Measurements from ENCODE around the gene FOXO1. TPM values are rescaled to one million over a fixed set of nuclear protein-coding genes. Genes with fewer than 3 reads are reported as not detected.

FOXO1 gene
- total RNA-seq, 2 experiments from 2014 or later = 26.9 to 28.1 TPM

DNA sequence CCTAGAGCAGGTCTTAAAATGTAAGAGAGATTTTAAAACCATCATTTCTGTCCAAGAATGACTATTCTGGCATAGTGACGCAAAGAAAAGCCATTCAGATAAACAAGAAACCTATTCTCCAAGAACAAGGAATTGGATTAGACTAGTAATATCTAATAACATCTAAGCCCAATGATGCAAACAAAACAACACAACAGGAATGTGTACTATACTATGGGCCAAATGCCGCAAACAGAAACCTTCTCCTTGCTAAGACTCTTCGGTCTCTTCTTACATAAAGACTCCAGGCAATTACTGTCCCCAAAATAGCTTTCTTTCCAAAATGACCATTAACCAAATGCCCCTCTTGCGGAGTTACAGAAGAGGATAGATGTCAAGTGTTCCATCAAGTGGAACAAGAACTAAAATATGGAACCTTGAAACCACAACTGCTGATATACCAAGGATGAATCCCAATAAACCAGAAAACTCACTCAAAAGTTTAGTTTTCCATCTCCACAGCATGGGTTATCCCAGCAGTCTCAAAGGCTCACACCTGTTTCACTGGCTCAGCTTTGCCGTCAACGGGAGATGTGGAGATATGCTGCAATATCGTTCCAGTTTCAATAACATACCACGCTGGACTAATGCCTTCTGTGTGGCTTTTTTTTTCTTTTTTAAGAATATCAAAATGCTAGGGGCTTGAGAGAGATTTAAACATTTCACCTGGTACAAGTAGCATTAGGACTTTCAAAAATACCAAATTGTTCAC is 76.2 kb downstream of the FOXO1 start:
- CTCF ChIA-PET = no interaction called here
- POLR2A ChIA-PET = no interaction called here

DNA sequence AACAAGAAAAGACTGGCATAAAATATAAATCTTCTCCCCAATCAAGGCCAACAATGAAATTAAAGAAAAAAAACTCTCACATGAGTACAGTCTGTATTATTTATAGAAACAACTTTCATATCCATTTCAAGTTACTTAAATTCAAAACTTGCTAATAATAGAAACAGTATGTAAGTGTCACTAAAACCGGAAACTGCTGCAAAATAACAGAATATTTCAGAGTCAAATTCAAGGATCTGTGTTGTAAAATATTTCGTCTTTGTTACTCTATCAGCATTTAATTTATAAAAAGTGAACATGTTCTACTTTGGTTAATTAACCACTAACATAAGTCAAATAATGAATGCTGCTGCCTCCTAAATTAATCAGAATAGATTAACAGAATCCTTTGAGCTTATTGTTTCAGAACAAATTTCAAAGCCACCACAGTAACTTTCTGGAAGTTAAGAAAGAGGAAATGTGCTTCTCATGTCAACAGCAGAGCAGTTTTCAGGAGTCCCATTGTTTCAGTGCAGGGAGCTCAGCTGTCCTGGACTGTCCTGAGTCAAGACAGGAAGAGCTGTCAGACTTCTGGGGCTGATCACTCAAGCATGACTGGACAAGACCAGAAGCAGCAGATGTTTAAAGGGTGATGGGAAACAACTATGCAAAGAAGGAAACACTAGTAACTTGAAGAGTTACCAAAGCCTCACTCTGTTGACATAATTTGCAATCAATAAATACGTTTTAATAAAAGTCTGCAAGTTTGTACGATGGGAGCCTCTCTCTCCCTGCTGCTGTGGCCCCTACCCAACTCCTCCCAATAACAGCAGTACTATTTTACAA is 76.9 kb downstream of the FOXO1 start:
- ChIA-PET POLR2A (no interaction called here), CTCF (no interaction called here)

DNA sequence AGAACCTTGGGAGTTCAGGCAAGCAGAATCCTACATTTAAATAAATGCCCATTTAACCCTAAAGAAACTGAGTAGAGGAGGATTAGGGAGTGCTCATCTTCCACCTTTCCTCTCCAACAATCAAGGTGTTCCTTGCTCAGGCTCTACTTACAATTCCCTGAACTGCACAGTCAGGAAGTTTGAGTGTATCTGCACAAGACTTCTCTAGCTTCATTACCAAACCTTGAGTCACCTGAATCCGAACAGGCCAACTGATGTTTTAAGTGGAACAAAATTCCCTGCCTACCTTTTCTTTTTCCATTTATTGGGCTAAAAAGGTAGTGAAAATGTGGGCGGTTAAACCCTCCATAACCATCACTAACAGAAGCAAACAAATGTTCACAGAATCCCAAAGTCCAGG is 78.3 kb downstream of the FOXO1 start:
- ChIA-PET POLR2A (no interaction called here), CTCF (no interaction called here)

DNA sequence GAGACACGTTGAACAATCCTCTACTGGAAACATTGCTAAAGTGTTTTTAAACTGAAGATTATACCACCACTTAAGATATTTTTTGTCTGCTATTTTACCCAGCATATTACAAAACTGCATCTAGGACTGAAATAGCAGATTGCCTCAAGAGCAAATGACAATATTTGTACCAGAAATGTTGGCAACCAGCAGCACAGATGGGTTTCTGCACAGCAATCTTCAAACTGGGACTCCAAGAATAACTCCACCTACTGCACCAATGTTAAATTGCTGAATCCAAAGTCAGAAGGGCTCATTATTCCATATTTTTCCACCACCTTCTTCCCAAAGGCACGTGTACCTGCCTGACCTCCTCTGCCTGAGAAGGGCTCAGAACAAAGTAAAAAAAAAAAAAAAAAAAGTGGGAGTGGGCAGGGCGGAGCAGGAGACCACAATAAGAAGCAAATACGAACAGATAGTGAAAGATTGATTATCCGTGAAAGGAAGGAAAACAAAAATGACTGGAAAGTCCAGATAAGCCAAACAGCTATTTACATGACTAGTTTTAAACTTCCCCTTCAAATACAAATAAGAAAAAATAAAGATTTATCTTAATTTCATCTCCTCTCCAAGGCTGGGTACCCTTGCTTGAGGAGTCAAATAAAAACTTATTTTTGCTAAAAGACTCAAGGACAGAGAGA is 79.4 kb downstream of the FOXO1 start:
- ChIA-PET POLR2A (no interaction called here), CTCF (interaction anchor here (0.7 kb wide), 1 partner anchor 60 kb away, joined by 3 read pairs; no protein-coding TSS in a partner anchor)

DNA sequence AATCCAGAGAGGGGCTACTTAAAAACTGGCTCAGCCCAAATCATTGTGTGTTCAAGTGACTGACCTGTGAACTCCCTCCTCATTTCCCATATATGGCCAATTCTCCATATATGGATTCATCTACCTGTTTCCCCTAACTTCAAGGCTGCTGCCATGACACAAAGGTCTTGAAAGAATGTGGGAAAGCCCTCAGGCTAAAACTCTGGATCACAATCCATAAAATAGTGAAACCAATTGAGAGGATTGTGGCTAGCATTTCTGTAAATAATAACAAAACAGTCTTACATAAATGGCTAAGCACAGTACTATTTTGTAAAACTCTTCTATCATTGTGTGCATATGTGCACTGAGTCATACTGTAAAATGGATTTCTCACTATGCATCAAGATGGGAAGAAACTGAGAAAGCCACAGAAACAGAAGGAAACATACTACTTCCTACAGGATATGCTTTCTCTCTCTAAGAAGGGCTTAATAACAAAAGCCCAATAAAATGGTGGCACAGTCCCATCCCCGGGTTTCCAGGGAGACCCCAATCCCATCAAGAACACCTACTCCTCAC is 80.5 kb downstream of the FOXO1 start:
- ChIA-PET CTCF (no interaction called here), POLR2A (no interaction called here)

DNA sequence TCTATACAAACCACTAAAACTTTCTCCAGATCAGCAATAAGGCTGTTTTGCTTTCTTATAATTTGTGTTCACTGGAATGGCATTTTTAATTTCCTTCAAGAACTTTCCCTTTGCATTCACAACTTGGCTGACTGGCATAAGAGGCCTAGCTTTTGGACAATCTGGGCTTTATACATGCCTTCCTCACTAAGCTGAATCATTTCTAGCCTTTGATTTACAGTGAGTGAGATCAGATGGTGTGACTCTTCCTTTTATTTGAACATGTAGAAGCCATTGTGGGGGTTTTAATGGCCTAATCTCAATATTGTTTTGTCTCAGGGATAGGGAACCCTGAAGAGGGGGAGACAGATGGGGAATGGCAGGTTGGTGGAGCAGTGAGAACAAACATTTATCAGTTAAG is 82.7 kb downstream of the FOXO1 start:
- ChIA-PET CTCF (interaction anchor here (0.6 to 1.0 kb wide), 2 partner anchors 13 to 16 kb away, joined by 3 read pairs; no protein-coding TSS in a partner anchor), POLR2A (no interaction called here)

DNA sequence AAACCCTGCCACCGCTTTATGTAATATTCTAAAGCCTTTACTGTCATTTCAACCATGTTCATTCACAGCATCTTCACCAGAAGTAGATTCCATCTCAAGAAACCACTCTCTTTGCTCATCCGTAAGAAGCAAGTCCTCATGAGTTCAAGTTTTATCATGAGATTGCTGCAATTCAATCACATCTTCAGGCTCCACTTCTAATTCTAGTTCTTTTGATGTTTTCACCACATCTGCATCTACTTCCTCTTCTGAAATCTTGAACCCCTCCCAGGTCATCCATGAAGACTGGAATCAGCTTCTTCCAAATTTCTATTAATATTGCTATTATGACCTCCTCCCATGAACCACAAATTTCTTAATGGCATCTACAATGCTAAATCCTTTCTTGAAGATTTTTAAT is 83.9 kb downstream of the FOXO1 start:
- ChIA-PET POLR2A (no interaction called here), CTCF (interaction anchor here (1.0 kb wide), 1 partner anchor 12 kb away, joined by 3 read pairs; no protein-coding TSS in a partner anchor)

DNA sequence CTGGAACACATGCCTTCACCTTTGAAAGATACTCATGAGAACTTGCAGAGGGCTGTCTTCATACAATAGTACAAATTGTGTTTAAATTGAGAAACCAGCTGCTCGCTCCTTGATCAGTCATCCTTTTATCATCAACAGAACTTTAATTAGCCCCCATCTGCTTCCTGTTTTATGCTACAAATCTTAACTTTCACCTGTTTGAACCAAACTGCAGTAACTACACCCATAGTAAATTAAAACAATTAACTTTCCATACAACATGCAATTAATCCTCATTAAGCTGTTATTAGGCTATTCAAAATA is 85.2 kb downstream of the FOXO1 start:
- POLR2A ChIA-PET = no interaction called here
- CTCF ChIA-PET = no interaction called here

DNA sequence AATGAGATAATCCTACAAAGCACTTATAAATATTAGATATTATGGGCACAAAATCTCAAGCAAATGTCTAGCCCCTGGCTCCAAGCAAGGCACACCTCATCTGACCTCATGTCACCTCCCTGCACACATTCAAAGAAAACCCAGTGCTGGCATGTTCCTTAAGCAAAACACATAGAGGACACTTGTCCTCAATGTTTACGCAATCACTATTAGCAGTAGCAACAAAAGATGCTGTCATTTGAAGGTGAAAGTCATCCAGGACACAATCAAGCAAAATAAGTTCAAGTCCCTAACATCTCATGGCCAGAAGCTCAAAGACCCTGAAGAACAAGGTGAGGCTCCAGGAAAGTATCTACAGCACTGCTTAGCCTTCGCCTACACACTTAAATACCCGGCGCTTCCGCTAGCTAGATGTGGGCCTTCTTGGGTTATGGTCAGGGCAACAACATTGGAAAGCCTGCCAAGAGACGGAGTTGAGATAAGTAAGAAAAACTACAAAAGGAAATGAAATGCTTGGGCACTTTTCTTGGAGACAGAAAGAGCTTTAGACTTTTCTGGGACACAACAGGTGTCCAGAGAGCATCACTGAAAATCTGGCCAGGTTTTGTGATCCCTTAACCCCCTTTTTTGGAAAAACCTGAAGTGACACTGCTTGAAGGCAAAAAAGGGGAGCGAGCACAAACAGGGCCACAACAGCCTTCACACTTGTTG is 85.7 kb downstream of the FOXO1 start:
- ChIA-PET CTCF (no interaction called here), POLR2A (no interaction called here)

DNA sequence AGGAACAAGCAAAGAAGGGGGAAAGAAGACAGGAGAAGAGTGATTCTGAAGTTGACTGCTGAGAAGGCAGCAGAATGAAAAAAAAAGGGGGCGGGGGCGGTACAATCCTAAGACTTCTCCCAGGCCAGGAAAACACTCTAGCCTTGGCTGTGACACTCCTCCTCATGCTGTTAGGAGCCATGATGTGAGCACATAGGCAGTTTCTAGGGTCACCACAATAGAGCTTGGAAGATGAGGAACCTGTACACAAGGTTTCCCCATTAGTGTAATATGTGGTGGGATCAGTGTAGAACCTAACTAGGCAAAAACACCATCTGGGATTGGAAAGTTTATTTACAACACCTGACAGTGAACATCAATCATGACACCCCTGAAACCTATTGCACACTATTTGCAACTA is 86.9 kb downstream of the FOXO1 start:
- POLR2A ChIA-PET = interaction anchor here (0.5 kb wide), 1 partner anchor 979 kb away, joined by 3 read pairs; no protein-coding TSS in a partner anchor
- CTCF ChIA-PET = no interaction called here

DNA sequence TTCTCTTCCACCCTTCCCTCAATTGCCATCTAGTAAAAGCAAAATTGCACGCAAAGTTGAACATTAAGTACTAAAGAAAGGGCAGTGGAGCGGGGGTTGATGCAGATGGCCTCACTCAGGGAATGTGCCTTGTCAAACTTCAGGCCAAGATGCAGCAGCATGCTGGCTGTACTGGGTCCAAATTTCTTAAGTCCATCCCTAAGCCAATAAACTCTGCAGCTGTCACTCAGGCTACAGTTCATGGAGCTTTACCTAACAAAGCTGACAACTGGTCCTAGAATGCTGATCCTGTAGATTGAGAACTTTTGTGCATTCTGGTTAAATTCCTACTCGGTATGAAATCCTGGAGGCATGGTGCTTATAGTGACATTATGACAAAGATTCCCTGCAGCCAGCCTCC is 88.4 kb downstream of the FOXO1 start:
- ChIA-PET CTCF (no interaction called here), POLR2A (no interaction called here)

DNA sequence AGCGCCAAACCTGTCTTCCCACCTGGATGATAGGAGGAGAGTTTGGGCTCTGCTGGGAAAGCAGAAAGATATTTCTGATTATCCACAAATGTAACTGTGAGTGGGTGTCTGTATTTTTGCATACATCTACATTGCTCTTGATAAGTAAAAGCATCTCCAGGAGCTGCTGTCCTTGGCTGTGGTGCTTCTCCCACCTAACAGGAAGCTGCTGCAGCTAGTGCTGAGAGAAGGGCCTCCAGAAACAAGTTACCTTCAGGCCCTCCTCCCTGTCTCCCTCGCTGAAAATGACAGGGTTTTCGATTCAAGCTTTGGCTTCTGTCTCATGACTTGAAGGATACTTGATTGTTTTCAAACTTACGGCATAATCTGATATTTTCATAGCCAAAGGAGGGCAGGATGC is 90.1 kb downstream of the FOXO1 start:
- ChIA-PET CTCF (interaction anchor here (1.1 kb wide), 1 partner anchor 19 kb away, joined by 4 read pairs; no protein-coding TSS in a partner anchor), POLR2A (no interaction called here)

DNA sequence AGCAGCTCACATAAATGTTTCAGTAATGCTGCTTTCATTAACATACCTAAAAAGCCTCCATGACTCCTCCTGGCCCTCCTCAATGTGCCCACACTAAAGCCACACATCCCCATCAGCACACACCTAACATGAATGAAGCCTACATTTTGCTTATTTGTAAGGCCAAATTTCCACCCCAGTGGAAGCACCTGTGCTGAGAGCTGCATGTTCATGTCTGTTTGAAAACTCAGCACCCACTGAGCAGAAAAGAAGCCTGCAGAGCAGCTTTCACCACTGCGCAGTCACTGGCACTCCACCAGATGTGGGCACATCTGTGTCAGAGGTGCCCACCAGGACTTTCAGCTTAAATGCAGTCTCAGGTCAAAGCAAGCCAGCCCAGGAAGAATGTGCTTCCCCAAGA is 93.5 kb downstream of the FOXO1 start:
- ChIA-PET POLR2A (no interaction called here), CTCF (no interaction called here)

DNA sequence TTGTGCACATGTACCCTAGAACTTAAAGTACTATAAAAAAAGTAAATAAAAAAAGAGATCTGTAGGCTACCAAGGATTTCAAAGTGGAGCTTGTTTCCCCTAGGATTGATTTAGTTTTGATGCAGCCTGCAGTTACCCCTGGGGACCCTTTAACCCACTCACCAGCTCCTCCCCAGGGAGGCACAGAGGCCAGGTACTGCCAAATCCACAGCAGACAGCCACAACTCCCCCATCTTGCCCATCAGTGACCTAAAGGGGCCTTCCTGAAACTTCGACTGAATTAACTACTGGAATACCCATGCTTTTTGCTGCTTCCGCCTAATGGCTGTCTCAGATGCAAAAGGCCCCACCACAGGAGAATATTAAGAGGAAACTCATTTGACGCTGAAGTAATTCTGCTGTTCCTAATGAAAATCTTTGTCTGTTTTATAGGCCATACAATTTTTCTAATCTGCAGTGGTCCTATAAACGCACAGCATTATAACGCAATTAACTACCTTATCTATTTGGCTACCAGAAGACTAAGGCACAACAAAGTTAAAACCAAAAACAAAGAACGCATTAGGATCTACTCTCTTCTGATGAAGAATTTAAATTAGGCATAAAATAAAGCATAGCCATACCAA is 95.0 kb downstream of the FOXO1 start:
- ChIA-PET CTCF (no interaction called here), POLR2A (no interaction called here)

DNA sequence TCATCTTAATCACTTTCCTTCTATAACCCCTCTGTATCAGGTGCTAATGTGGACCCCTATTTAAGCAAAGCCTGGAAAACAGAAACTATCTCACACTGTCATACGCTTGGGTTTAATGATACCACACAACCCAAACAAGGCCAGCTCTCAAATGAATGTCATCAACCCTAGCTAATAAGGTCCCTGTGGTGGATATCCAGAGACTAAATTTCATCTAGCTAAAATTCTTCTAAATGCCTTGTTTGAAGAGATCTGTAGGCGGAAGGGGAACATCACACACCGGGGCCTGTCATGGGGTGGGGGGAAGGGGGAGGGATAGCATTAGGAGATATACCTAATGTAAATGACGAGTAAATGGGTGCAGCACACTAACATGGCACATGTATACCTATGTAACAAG is 95.5 kb downstream of the FOXO1 start:
- POLR2A ChIA-PET = no interaction called here
- CTCF ChIA-PET = interaction anchor here (0.9 kb wide), 1 partner anchor 12 kb away, joined by 3 read pairs; no protein-coding TSS in a partner anchor

DNA sequence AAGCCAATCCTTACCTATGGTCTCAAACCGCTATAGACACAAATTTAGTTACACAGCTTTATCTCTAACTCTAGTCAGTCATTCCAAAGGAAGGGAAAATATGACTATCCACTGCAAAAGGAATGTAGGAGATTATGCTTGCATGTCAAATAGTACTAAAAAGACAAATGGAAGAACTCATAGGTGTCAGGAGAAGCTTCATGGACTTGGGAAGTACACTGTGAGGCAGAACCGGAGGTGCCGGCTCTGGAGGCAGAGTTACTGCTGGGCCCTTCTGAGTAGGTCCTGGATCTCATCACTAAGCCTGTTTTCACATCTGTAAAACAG is 97.5 kb downstream of the FOXO1 start:
- POLR2A ChIA-PET = no interaction called here
- CTCF ChIA-PET = no interaction called here

DNA sequence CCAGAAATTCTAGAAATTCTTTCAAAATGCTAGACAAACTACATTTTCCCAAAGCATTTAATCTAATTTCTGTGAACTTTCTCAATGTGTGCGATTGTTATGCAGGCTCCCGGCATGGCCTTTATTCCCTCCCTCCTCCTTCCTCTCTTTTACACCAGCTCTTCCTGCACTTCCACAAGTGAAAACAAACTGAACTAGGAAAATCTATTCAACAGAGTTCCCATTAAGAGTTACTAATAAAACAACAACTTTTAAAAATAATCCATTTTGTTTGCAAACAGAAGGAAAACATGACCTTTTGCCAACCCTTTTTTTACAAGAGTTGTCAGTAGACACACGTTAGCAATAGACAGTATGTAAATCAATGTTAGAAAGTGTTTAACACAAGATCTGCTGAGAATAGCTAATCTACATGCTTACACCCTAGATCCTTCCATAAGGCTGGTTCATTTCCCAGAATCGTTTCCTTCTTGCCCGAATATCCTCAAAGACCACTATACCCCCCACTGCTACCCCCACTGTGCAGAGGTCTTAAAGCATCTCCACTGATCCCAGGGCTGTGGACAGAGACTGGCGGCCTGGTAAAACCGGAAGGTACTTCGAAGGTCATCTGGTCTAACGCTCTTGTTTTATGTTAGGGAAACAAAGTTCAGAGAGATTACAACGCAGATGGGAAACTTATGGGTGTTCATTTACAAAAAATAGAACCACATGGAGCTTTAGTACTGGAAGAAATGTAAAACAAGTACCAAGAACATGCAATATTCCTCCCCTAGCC is 98.0 kb downstream of the FOXO1 start:
- POLR2A ChIA-PET = no interaction called here
- CTCF ChIA-PET = no interaction called here

DNA sequence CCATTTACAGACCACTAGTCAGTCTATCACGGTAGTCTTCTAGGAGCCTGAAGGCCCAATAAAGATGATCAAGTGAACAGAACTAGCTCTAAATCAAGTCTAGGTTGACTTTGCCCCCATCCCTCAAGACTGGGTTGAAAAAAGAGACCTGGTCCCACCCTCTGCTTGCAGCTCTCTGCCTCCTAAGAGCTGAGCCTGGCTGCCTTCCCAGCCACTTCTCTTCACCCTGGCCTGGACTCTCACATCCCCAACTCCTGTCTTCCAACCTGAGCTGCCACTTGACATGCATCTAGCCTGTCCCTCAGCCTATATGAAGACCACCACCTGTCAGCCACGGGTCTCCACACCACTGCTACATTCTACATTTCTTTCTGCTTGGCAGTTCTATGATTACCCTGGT is 99.6 kb downstream of the FOXO1 start:
- POLR2A ChIA-PET = interaction anchor here (0.7 kb wide), 1 partner anchor 85 kb away, joined by 3 read pairs; no protein-coding TSS in a partner anchor
- CTCF ChIA-PET = interaction anchor here (1.2 kb wide), 1 partner anchor 91 kb away, joined by 3 read pairs; no protein-coding TSS in a partner anchor

Data from activated CD8-positive, alpha-beta memory T cell treated with anti-CD3 and anti-CD28 coated beads for 36 hours (primary cell).